CD4-positive, alpha-beta T cell treated with Interleukin-1 beta for 1 hour (primary cell): ENCODE results near the gene CADM2.

Experiments used
- DNase-seq, 2 donors: peaks; one replicate each; pipeline ENCODE4 v3.0.0-alpha.2; 2020 to 2022

CADM2 gene

GRCh38 chr3:85342915-85343314 is 384.1 kb downstream of the CADM2 start:
- no peak for DNase-seq

- DNase-seq = no peak
These were observed 396.8 kb downstream of the CADM2 start for GRCh38 chr3:85355572-85355971.

GRCh38 chr3:85360742-85361387 is 402.1 kb downstream of the CADM2 start:
- no peak for DNase-seq

- no peak for DNase-seq
These were observed 405.6 kb downstream of the CADM2 start for GRCh38 chr3:85364296-85364909.

GRCh38 chr3:85370341-85370740 is 411.6 kb downstream of the CADM2 start:
- DNase-seq = no peak

- no peak for DNase-seq
These were observed 417.3 kb downstream of the CADM2 start for GRCh38 chr3:85376131-85376530.

GRCh38 chr3:85377115-85377514 is 418.3 kb downstream of the CADM2 start:
- DNase-seq = no peak

- no peak for DNase-seq
These were observed 425.6 kb downstream of the CADM2 start for GRCh38 chr3:85384372-85384771.

GRCh38 chr3:85387913-85388505 is 429.2 kb downstream of the CADM2 start:
- no peak for DNase-seq

GRCh38 chr3:85394424-85394823 is 435.6 kb downstream of the CADM2 start:
- no peak for DNase-seq

- no peak for DNase-seq
These were observed 438.6 kb downstream of the CADM2 start for GRCh38 chr3:85397434-85397833.

- DNase-seq = no peak
These were observed 467.3 kb downstream of the CADM2 start for GRCh38 chr3:85426121-85426520.

GRCh38 chr3:85427467-85427866 is 468.7 kb downstream of the CADM2 start:
- no peak for DNase-seq

GRCh38 chr3:85432081-85432480 is 473.3 kb downstream of the CADM2 start:
- no peak for DNase-seq

- DNase-seq = no peak
These were observed 474.5 kb downstream of the CADM2 start for GRCh38 chr3:85433319-85433718.

- no peak for DNase-seq
These were observed 496.9 kb downstream of the CADM2 start for GRCh38 chr3:85455561-85456200.

GRCh38 chr3:85474241-85474640 is 515.5 kb downstream of the CADM2 start:
- no peak for DNase-seq

GRCh38 chr3:85475346-85475745 is 516.6 kb downstream of the CADM2 start:
- no peak for DNase-seq

GRCh38 chr3:85476891-85477495 is 518.2 kb downstream of the CADM2 start:
- no peak for DNase-seq

GRCh38 chr3:85481411-85482212 is 522.8 kb downstream of the CADM2 start:
- DNase-seq = no peak

GRCh38 chr3:85482213-85482490 is 523.4 kb downstream of the CADM2 start:
- no peak for DNase-seq

GRCh38 chr3:85483986-85484385 is 525.2 kb downstream of the CADM2 start:
- DNase-seq = no peak

- DNase-seq = no peak
These were observed 528.6 kb downstream of the CADM2 start for GRCh38 chr3:85487375-85487774.
